Cerebellar cortex (tissue), 1 donor: ENCODE measurements around the gene TGFBR3.

ENCODE experiments used
- DNase-seq: peaks from one replicate; pipeline ENCODE4 v3.0.0-alpha.2; 2015; ENCODE audit warnings: low spot score

TGFBR3 gene

GRCh38 chr1:91708691-91709090, 177.3 kb downstream of the TGFBR3 start:
- no peak for DNase-seq

GRCh38 chr1:91707890-91708218, 178.1 kb downstream of the TGFBR3 start:
- DNase-seq: no peak

- DNase-seq: no peak
Measured at GRCh38 chr1:91707114-91707889, 178.6 kb downstream of the TGFBR3 start.

- no peak for DNase-seq
Measured at GRCh38 chr1:91706140-91706957, 179.6 kb downstream of the TGFBR3 start.

- DNase-seq: no peak
Measured at GRCh38 chr1:91704746-91705145, 181.2 kb downstream of the TGFBR3 start.

- DNase-seq: no peak
Measured at GRCh38 chr1:91703095-91703494, 182.9 kb downstream of the TGFBR3 start.

- no peak for DNase-seq
Measured at GRCh38 chr1:91701472-91701869, 184.5 kb downstream of the TGFBR3 start.

- no peak for DNase-seq
Measured at GRCh38 chr1:91700771-91701471, 185.0 kb downstream of the TGFBR3 start.

- no peak for DNase-seq
Measured at GRCh38 chr1:91700332-91700731, 185.6 kb downstream of the TGFBR3 start.

GRCh38 chr1:91699339-91699974, 186.5 kb downstream of the TGFBR3 start:
- DNase-seq: no peak

GRCh38 chr1:91697861-91698260, 188.1 kb downstream of the TGFBR3 start:
- DNase-seq: no peak

GRCh38 chr1:91697416-91697815, 188.5 kb downstream of the TGFBR3 start:
- no peak for DNase-seq

GRCh38 chr1:91696321-91696720, 189.6 kb downstream of the TGFBR3 start:
- no peak for DNase-seq

- DNase-seq: no peak
Measured at GRCh38 chr1:91693557-91693956, 192.4 kb downstream of the TGFBR3 start.

- DNase-seq: no peak
Measured at GRCh38 chr1:91691525-91691924, 194.4 kb downstream of the TGFBR3 start.

- DNase-seq: no peak
Measured at GRCh38 chr1:91689641-91690481, 196.1 kb downstream of the TGFBR3 start.

GRCh38 chr1:91687452-91687851, 198.5 kb downstream of the TGFBR3 start:
- DNase-seq: no peak

- no peak for DNase-seq
Measured at GRCh38 chr1:91685994-91686393, 200.0 kb downstream of the TGFBR3 start.

GRCh38 chr1:91684481-91685196, 201.3 kb downstream of the TGFBR3 start:
- DNase-seq: no peak

GRCh38 chr1:91683598-91683951, 202.4 kb downstream of the TGFBR3 start:
- no peak for DNase-seq
